ENCODE data around the gene CSF3.

DNA sequence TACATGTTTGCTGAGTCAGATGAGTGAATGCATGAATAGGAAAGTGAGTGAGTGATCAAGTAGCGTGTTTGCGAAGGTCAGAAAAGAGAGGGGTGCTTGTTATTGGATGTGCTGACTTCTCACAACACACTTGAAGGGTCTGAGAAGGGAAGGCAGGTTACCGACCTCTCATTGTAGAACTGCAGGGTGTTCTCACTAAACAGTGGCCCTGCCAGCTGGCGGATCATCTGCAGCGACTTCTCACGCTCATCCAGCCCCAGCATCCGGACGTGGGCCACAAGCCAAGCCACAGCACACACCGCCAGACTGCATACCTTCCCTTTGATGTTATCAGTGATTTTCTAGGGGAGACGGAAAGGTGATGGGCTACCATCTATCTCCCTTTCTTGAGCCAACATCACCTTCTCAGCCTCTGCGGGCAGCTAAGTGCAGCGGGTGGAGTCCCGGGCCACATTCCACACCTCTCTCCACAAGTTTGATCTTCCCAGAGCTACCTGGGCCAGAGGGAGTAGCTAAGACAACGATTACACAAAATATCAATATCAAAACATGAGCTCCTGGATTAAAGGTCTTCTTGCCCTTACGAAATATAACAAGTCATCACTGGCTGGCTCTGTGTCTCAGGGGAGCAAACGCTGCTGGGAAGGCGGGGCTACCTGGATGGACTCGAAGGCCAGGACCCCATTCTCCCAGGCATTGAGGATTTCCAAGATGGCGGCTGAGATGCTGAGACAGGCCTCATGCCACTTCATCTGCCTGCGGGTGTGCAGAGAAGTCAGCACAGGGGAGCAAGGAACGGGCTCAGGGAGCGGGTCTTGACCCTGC is 11.0 kb downstream of the CSF3 start:
- TF ChIP-seq, protein P1, sequence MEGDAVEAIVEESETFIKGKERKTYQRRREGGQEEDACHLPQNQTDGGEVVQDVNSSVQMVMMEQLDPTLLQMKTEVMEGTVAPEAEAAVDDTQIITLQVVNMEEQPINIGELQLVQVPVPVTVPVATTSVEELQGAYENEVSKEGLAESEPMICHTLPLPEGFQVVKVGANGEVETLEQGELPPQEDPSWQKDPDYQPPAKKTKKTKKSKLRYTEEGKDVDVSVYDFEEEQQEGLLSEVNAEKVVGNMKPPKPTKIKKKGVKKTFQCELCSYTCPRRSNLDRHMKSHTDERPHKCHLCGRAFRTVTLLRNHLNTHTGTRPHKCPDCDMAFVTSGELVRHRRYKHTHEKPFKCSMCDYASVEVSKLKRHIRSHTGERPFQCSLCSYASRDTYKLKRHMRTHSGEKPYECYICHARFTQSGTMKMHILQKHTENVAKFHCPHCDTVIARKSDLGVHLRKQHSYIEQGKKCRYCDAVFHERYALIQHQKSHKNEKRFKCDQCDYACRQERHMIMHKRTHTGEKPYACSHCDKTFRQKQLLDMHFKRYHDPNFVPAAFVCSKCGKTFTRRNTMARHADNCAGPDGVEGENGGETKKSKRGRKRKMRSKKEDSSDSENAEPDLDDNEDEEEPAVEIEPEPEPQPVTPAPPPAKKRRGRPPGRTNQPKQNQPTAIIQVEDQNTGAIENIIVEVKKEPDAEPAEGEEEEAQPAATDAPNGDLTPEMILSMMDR (conservative IDR thresholded peaks at IDR 0.05; ENCODE audit: low read length), result no peak
- TF ChIP-seq EZH2phosphoT487 (IDR thresholded peaks at IDR 0.05; ENCODE audit: borderline replicate concordance, low read depth, low read length), result no peak
